Measurements from ENCODE around the gene RBMS1. TPM values are rescaled to one million over a fixed set of nuclear protein-coding genes. Genes with fewer than 3 reads are reported as not detected.
"Not testable (repeated sequence)": the region's sequence is repeated elsewhere in the genome, so short reads cannot be mapped to it uniquely, and the experiment has no call there.

Gene RBMS1
- polyA plus RNA-seq, 1 experiment, result 107 TPM

DNA sequence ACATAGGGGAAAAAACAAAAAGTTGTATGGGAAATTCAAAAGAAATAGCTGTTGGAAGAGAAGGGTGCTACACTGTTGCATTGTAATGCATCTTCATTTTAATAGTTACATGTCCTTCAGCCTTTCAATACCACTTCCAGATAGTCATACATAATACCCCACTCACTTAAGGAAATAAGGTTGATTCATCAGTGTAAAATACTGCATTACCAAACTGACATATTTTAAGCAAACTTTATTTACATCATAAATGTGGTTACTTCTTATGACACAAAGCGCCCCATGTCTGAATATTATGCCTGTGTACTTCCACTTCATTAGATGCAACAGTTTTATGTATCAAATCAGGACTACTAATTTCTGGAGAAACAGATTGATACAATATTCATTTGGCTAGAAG, 4.5 kb downstream of the RBMS1 start:
- TF ChIP-seq, protein P1, sequence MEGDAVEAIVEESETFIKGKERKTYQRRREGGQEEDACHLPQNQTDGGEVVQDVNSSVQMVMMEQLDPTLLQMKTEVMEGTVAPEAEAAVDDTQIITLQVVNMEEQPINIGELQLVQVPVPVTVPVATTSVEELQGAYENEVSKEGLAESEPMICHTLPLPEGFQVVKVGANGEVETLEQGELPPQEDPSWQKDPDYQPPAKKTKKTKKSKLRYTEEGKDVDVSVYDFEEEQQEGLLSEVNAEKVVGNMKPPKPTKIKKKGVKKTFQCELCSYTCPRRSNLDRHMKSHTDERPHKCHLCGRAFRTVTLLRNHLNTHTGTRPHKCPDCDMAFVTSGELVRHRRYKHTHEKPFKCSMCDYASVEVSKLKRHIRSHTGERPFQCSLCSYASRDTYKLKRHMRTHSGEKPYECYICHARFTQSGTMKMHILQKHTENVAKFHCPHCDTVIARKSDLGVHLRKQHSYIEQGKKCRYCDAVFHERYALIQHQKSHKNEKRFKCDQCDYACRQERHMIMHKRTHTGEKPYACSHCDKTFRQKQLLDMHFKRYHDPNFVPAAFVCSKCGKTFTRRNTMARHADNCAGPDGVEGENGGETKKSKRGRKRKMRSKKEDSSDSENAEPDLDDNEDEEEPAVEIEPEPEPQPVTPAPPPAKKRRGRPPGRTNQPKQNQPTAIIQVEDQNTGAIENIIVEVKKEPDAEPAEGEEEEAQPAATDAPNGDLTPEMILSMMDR (IDR thresholded peaks at IDR 0.05; ENCODE audit: low read depth, low read length), result no peak

DNA sequence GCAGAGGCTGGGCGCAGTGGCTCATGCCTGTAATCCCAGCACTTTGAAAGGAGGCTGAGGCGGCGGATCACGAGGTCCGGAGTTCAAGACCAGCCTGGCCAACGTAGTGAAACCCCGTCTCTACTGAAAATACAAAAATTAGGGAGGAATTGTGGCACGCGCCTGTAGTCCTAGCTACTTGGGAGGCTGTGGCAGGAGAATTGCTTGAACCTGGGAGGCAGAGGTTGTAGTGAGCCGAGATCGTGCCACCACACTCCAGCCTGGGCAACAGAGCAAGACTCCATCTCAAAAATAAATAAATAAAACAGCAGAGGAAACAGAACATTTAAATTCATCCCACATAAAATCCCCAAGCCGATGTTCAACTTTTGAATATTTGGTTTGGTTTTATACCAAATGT, 5.3 kb downstream of the RBMS1 start:
- H3K4me3 ChIP-seq (ENCODE audit: low read depth, low read length); POLR2A ChIA-PET; H3K27ac ChIP-seq (ENCODE audit: low read depth, low read length); H3K27me3 ChIP-seq (ENCODE audit: control insufficient read depth, insufficient read depth, low read length); DNase-seq (ENCODE audit: low read depth, low spot score); H3K9me3 ChIP-seq (ENCODE audit: control insufficient read depth, insufficient read depth, low read length): not testable (repeated sequence)
- CTCF ChIA-PET, result interaction anchor here (0.6 to 2.3 kb wide), 4 partner anchors 25 to 482 kb away, joined by 3 to 12 read pairs (median 4); no protein-coding TSS in a partner anchor

More for the DNA sequence above, 4.5 kb downstream of the RBMS1 start:
- CTCF ChIA-PET, result interaction anchor here (1.2 to 2.3 kb wide), 4 partner anchors 237 to 575 kb away, joined by 3 to 12 read pairs (median 6); no protein-coding TSS in a partner anchor
- no peak overlapping the region for H3K27ac ChIP-seq (ENCODE audit: low read depth, low read length)
- no peak overlapping the region for H3K4me3 ChIP-seq (ENCODE audit: low read depth, low read length)
- no peaks in the 10 kb centered on the region for H3K27me3 ChIP-seq (ENCODE audit: control insufficient read depth, insufficient read depth, low read length)
- DNase-seq (ENCODE audit: low read depth, low spot score), result no peak
- H3K9me3 ChIP-seq (ENCODE audit: control insufficient read depth, insufficient read depth, low read length), result peaks cover 4% of the 10 kb centered on the region; the same call in 1 of the 2 replicates
- POLR2A ChIA-PET, result no interaction called here

GRCh38 chr2:160486341-160486740, 7.3 kb downstream of the RBMS1 start:
- H3K4me3 ChIP-seq (ENCODE audit: low read depth, low read length), result no peak overlapping the region
- no peaks in the 10 kb centered on the region for H3K27me3 ChIP-seq (ENCODE audit: control insufficient read depth, insufficient read depth, low read length)
- TF ChIP-seq, protein P1 (IDR thresholded peaks at IDR 0.05; ENCODE audit: low read depth, low read length), result no peak
- H3K27ac ChIP-seq (ENCODE audit: low read depth, low read length), result no peak overlapping the region
- peaks cover 4% of the 10 kb centered on the region; the same call in 1 of the 2 replicates for H3K9me3 ChIP-seq (ENCODE audit: control insufficient read depth, insufficient read depth, low read length)
- CTCF ChIA-PET, result interaction anchor here (1.1 kb wide), 1 partner anchor 483 kb away, joined by 5 read pairs; no protein-coding TSS in a partner anchor
- POLR2A ChIA-PET, result no interaction called here
- no peak for DNase-seq (ENCODE audit: low read depth, low spot score)

- DNase-seq (ENCODE audit: low read depth, low spot score), result no peak
- no peak overlapping the region for H3K27ac ChIP-seq (ENCODE audit: low read depth, low read length)
- no peaks in the 10 kb centered on the region for H3K27me3 ChIP-seq (ENCODE audit: control insufficient read depth, insufficient read depth, low read length)
- POLR2A ChIA-PET, result no interaction called here
- H3K9me3 ChIP-seq (ENCODE audit: control insufficient read depth, insufficient read depth, low read length), result peaks cover 4% of the 10 kb centered on the region; the same call in 1 of the 2 replicates
- CTCF ChIA-PET, result no interaction called here
- no peak overlapping the region for H3K4me3 ChIP-seq (ENCODE audit: low read depth, low read length)
- TF ChIP-seq, protein P1 (IDR thresholded peaks at IDR 0.05; ENCODE audit: low read depth, low read length), result no peak
Measured at GRCh38 chr2:160484859-160485520, 8.6 kb downstream of the RBMS1 start.

DNA sequence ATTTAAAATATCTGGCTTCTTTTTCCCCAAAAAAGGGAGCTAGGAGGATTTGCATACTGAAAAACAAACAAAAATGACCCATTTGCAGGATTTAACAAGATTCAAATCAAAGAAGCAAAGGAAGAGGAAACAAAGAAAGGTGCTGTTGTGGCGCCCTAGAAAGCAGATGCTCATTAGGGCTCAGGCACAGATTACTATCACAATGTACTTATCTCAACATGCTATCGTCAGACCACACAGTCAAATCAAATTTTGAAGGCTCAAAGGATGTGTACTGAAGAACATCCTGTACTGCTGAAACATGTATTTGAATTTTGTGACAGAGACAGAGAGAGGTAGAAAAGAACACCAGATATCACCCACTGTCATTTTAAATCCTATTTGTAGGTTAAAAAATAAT, 10.9 kb downstream of the RBMS1 start:
- Histone ChIP-seq H3K27me3 (ENCODE audit: control insufficient read depth, insufficient read depth, low read length) (no peaks in the 10 kb centered on the region), H3K4me3 (ENCODE audit: low read depth, low read length) (no peak overlapping the region), H3K27ac (ENCODE audit: low read depth, low read length) (no peak overlapping the region), H3K9me3 (ENCODE audit: control insufficient read depth, insufficient read depth, low read length) (peaks cover 4% of the 10 kb centered on the region; the same call in 1 of the 2 replicates)
- TF ChIP-seq, protein P1 (IDR thresholded peaks at IDR 0.05; ENCODE audit: low read depth, low read length), result no peak
- CTCF ChIA-PET, result no interaction called here
- DNase-seq (ENCODE audit: low read depth, low spot score), result no peak
- POLR2A ChIA-PET, result no interaction called here
